SK-N-SH (cell line): ENCODE results near the gene ASPG. TPM values are rescaled to one million over a fixed set of nuclear protein-coding genes. Genes with fewer than 3 reads are reported as not detected.
A peak's percentile ranks its signal among the peaks of the same experiment; 100 is the strongest.

Experiments
- CTCF ChIA-PET: fragments of 300-600, 350-600 bp; formaldehyde crosslinking; extraction: SDS; loops from one replicate; lab custom pipeline; 2021; lab: Yijun Ruan, JAX
- POLR2A ChIA-PET: fragments of 350-600 bp; sonication (Branson Sonifier 250); formaldehyde crosslinking; extraction: SDS; loops from one replicate; lab custom pipeline; 2020; ENCODE audit warnings: antibody characterized with exemption, inconsistent platforms; lab: Yijun Ruan, JAX
- DNase-seq: peaks from one replicate; pipeline ENCODE4 v3.0.0; 2012
- H2AFZ ChIP-seq: fragments of 200-600 bp; sonication (generic); 2 replicates; pipeline ENCODE4 v1.8.1; 2016; ENCODE audit warnings: antibody characterized with exemption, mild to moderate bottlenecking, low read depth
- H3F3A ChIP-seq: fragments of 200-600 bp; sonication (generic); replicated peaks from 2 replicates; pipeline ENCODE3; 2016; ENCODE audit warnings: antibody characterized with exemption, mild to moderate bottlenecking; ENCODE audit not compliant: insufficient read depth
- H3K27ac ChIP-seq, 2 experiments: fragments of 200-500 bp in 1 of 2; fragments of 200-600 bp in 1 of 2; sonication (Bioruptor generic) in 1 of 2; sonication (generic), shearing (Covaris generic) in 1 of 2; 2 replicates each; pipeline versions ENCODE4 v1.5.1 to v1.6.1; 2014 to 2016; ENCODE audit warnings: low read depth in 2 of 2, inconsistent platforms in 1 of 2, low read length in 1 of 2, mild to moderate bottlenecking in 1 of 2, mixed read lengths in 1 of 2
- H3K27me3 ChIP-seq: fragments of 200-600 bp; sonication (generic), shearing (Covaris generic); 2 replicates; pipeline ENCODE4 v1.6.1; 2016; ENCODE audit warnings: mixed run types; ENCODE audit not compliant: insufficient read depth
- H3K36me3 ChIP-seq, 2 experiments: fragments of 200-500 bp in 1 of 2; fragments of 200-600 bp in 1 of 2; sonication (Bioruptor generic) in 1 of 2; sonication (generic) in 1 of 2; replicated peaks in 1 of 2; 2 replicates each; pipeline versions ENCODE3 to v1.5.1; 2014 to 2016; ENCODE audit warnings: low read length in 1 of 2, mild to moderate bottlenecking in 1 of 2; ENCODE audit not compliant: insufficient read depth in 2 of 2, control insufficient read depth in 1 of 2
- H3K4me1 ChIP-seq, 2 experiments: fragments of 200-500 bp in 1 of 2; fragments of 200-600 bp in 1 of 2; sonication (Bioruptor generic) in 1 of 2; sonication (generic), shearing (Covaris generic) in 1 of 2; 2 replicates each; pipeline versions ENCODE4 v1.5.1 to v1.6.1; 2014 to 2016; ENCODE audit warnings: low read depth in 1 of 2, low read length in 1 of 2, mixed run types in 1 of 2; ENCODE audit not compliant: insufficient read depth in 2 of 2, control insufficient read depth in 1 of 2
- H3K4me2 ChIP-seq: fragments of 200-600 bp; sonication (generic), shearing (Covaris generic); 2 replicates; pipeline ENCODE4 v1.6.1; 2017; ENCODE audit warnings: mixed run types
- H3K4me3 ChIP-seq, 2 experiments: fragments of 200-500 bp in 1 of 2; fragments of 200-600 bp in 1 of 2; sonication (Bioruptor generic) in 1 of 2; sonication (generic), shearing (Covaris generic) in 1 of 2; 2 replicates each; pipeline versions ENCODE4 v1.5.1 to v1.8.1; 2014 to 2016; ENCODE audit warnings: low read depth in 2 of 2, inconsistent platforms in 1 of 2, low read length in 1 of 2, mild to moderate bottlenecking in 1 of 2, mixed read lengths in 1 of 2, moderate library complexity in 1 of 2
- H3K79me2 ChIP-seq: fragments of 200-600 bp; sonication (generic); 2 replicates; pipeline ENCODE4 v1.8.1; 2017; ENCODE audit warnings: mild to moderate bottlenecking; ENCODE audit not compliant: insufficient read depth
- H3K9ac ChIP-seq: fragments of 200-600 bp; sonication (generic); 2 replicates; pipeline ENCODE4 v1.6.1; 2017; ENCODE audit warnings: mixed run types
- H3K9me2 ChIP-seq: fragments of 200-600 bp; sonication (generic); 2 replicates; pipeline ENCODE4 v1.6.1; 2017; ENCODE audit warnings: mixed run types
- H3K9me3 ChIP-seq: fragments of 200-600 bp; sonication (generic); 2 replicates; pipeline ENCODE4 v1.6.1; 2017; ENCODE audit warnings: mixed run types, mild to moderate bottlenecking, moderate library complexity
- H4K20me1 ChIP-seq: fragments of 200-600 bp; sonication (generic); 2 replicates; pipeline ENCODE4 v1.6.1; 2017; ENCODE audit warnings: mild to moderate bottlenecking, mixed run types; ENCODE audit not compliant: insufficient read depth
- ELF1 ChIP-seq: IDR thresholded peaks from 2 replicates; pipeline ENCODE4 v1.4.0; 2012
- FOXJ3 ChIP-seq: sonication (generic); formaldehyde crosslinking; IDR thresholded peaks from 2 replicates; pipeline ENCODE4 v1.5.1; 2020; ENCODE audit warnings: mild to moderate bottlenecking, missing genetic modification reagents
- FOXM1 ChIP-seq: IDR thresholded peaks from 2 replicates; pipeline ENCODE4 v1.4.0; 2012; ENCODE audit warnings: low read depth, mild to moderate bottlenecking
- IRF3 ChIP-seq: fragments of 150-350 bp; IDR thresholded peaks from 2 replicates; pipeline ENCODE4 v1.6.1; 2016; ENCODE audit warnings: mild to moderate bottlenecking, low read depth, low read length
- JUND ChIP-seq: IDR thresholded peaks from 2 replicates; pipeline ENCODE4 v1.4.0; 2012
- MEF2A ChIP-seq: IDR thresholded peaks from 2 replicates; pipeline ENCODE4 v1.4.0; 2012; ENCODE audit warnings: low read depth, borderline replicate concordance
- MXI1 ChIP-seq: IDR thresholded peaks from 2 replicates; pipeline ENCODE4 v1.6.1; 2012; ENCODE audit warnings: mild to moderate bottlenecking, low read depth, low read length, improper control_type of control experiment
- NFIC ChIP-seq: IDR thresholded peaks from 2 replicates; pipeline ENCODE4 v1.4.0; 2012; ENCODE audit warnings: borderline replicate concordance
- NRF1 ChIP-seq: IDR thresholded peaks from 2 replicates; pipeline ENCODE4 v1.6.1; 2012; ENCODE audit warnings: low read depth, mild to moderate bottlenecking, low read length
- PBX3 ChIP-seq: IDR thresholded peaks from 2 replicates; pipeline ENCODE4; 2012
- POLR2AphosphoS5 ChIP-seq: IDR thresholded peaks from 2 replicates; pipeline ENCODE4 v1.6.1; 2012; ENCODE audit warnings: low read depth, low read length
- SIN3A ChIP-seq: IDR thresholded peaks from 2 replicates; pipeline ENCODE4 v1.6.1; 2012; ENCODE audit warnings: low read depth, mild to moderate bottlenecking, low read length, moderate library complexity, borderline replicate concordance
- SMC3 ChIP-seq: IDR thresholded peaks from 2 replicates; pipeline ENCODE4 v1.6.1; 2012; ENCODE audit warnings: low read depth, low read length, improper control_type of control experiment
- TAF1 ChIP-seq: IDR thresholded peaks from 2 replicates; pipeline ENCODE4 v1.6.1; 2012; ENCODE audit warnings: low read depth, mild to moderate bottlenecking, low read length, moderate library complexity, borderline replicate concordance
- TCF12 ChIP-seq: IDR thresholded peaks from 2 replicates; pipeline ENCODE4 v1.4.0; 2012
- USF1 ChIP-seq: IDR thresholded peaks from 2 replicates; pipeline ENCODE4 v1.4.0; 2012; ENCODE audit warnings: low read depth, borderline replicate concordance
- YY1 ChIP-seq: IDR thresholded peaks from 2 replicates; pipeline ENCODE4 v1.4.0; 2012; ENCODE audit warnings: low read depth, mild to moderate bottlenecking
- WGBS: methylation state at CpG from one replicate; pipeline ENCODE4 v1.1.6; 2017; ENCODE audit warnings: low lambda C conversion rate; 5-methylcytosine and 5-hydroxymethylcytosine counted together
- polyA plus RNA-seq, 3 experiments: library from polyadenylated mRNA; depleted of rRNA; stranded (reverse); fragments of >200 nt; gene quantifications; 2 replicates each; pipeline ENCODE4 v1.2.3, GENCODE V29; 2012

ASPG gene
- polyA plus RNA-seq, 1 of the 3 experiments (the other 2 are of a cell fraction), result not detected

GRCh38 chr14:104086210-104086660 is 735 bp downstream of the ASPG start:
- H3K9ac ChIP-seq, result no peak overlapping the region
- WGBS, result no CpG with 5 or more reads among the region's 13 CpGs
- H3K4me3 ChIP-seq, result no peak overlapping the region
- H3K4me2 ChIP-seq, result no peak overlapping the region
- H4K20me1 ChIP-seq, result no peaks in the 10 kb centered on the region
- no peaks in the 10 kb centered on the region; the same call in 1 of the 2 replicates for H3K27me3 ChIP-seq
- H3K9me3 ChIP-seq, result no peaks in the 10 kb centered on the region
- POLR2A ChIA-PET, result no interaction called here
- H3K36me3 ChIP-seq, result no peaks in the 10 kb centered on the region
- CTCF ChIA-PET, result interaction anchor here (1.5 to 4.5 kb wide), 3 partner anchors 9 to 478 kb away, joined by 5 to 46 read pairs (median 6); no protein-coding TSS in a partner anchor
- TF ChIP-seq USF1 (no peak), TCF12 (no peak), PBX3 (no peak), FOXJ3 (no peak), NRF1 (no peak), MXI1 (no peak), POLR2AphosphoS5 (no peak), FOXM1 (no peak), NFIC (no peak), SMC3 (no peak), TAF1 (no peak), YY1 (no peak), IRF3 (no peak), JUND (no peak)
- no peaks in the 10 kb centered on the region for H3F3A ChIP-seq
- H3K27ac ChIP-seq, result no peak overlapping the region
- H3K9me2 ChIP-seq, result no peaks in the 10 kb centered on the region
- H3K4me1 ChIP-seq, result peaks cover 0 to 21% of the 10 kb centered on the region in 2 experiments; a peak in 1 of 4 replicates
- no peak overlapping the region for H2AFZ ChIP-seq
- DNase-seq, result peak; percentile 33
- H3K79me2 ChIP-seq, result no peaks in the 10 kb centered on the region

GRCh38 chr14:104086661-104087461 is 1.4 kb downstream of the ASPG start:
- Histone ChIP-seq H3K27me3 (no peaks in the 10 kb centered on the region; the same call in 1 of the 2 replicates), H3K79me2 (no peaks in the 10 kb centered on the region), H3F3A (no peaks in the 10 kb centered on the region), H3K4me3 (no peak overlapping the region), H3K9me2 (no peaks in the 10 kb centered on the region), H3K9ac (no peak overlapping the region), H2AFZ (no peak overlapping the region), H4K20me1 (no peaks in the 10 kb centered on the region), H3K27ac (no peak overlapping the region), H3K36me3 (no peaks in the 10 kb centered on the region), H3K4me2 (no peak overlapping the region), H3K4me1 (peaks cover 0 to 21% of the 10 kb centered on the region in 2 experiments; a peak in 1 of 4 replicates), H3K9me3 (no peaks in the 10 kb centered on the region)
- CTCF ChIA-PET, result interaction anchor here (1.0 to 4.5 kb wide), 7 partner anchors 10 to 477 kb away, joined by 3 to 46 read pairs (median 3); no protein-coding TSS in a partner anchor
- POLR2A ChIA-PET, result no interaction called here
- TF ChIP-seq SIN3A, result no peak
- no peak for TF ChIP-seq MEF2A
- no peak for TF ChIP-seq ELF1
- DNase-seq, result peak; percentile 49
- WGBS, result 66% methylated on average over 11 of the region's 16 CpGs
